C1 segment of cervical spinal cord (tissue), 14 donors: Measurements from ENCODE around the gene CCM2L.
A peak's percentile ranks its signal among the peaks of the same experiment; 100 is the strongest.

Experiments
- DNase-seq, 14 donors: peaks; one replicate each; lab custom pipeline; 2025; lab: John Stamatoyannopoulos, UW

The CCM2L gene

GRCh38 chr20:32010101-32010500, at the start of gene CCM2L:
Gene CCM2L (plus strand): TSS chr20:32010438. CDS start chr20:32010455, 17 bp downstream.
- no peak for DNase-seq

- no peak for DNase-seq
Measured at GRCh38 chr20:31962761-31963160, 47.5 kb upstream of the CCM2L start.

- no peak for DNase-seq
Measured at GRCh38 chr20:31963889-31964288, 46.3 kb upstream of the CCM2L start.

GRCh38 chr20:31966991-31967655, 43.1 kb upstream of the CCM2L start:
- peak in 1 of 14 donors; percentile 34 for DNase-seq

GRCh38 chr20:31967830-31968249, 42.4 kb upstream of the CCM2L start, which contains the start of gene XKR7:
Gene XKR7 (plus strand): TSS chr20:31968151. CDS start chr20:31968176, 25 bp downstream.
- DNase-seq: peak in 1 of 14 donors; percentile 71

GRCh38 chr20:31968291-31969126, 41.7 kb upstream of the CCM2L start:
- peak in 12 of 14 donors; percentile 5 to 60 (median 32) for DNase-seq

- peak in 1 of 14 donors; percentile 79 for DNase-seq
Measured at GRCh38 chr20:31969991-31970390, 40.2 kb upstream of the CCM2L start.

GRCh38 chr20:31972471-31973021, 37.7 kb upstream of the CCM2L start:
- no peak for DNase-seq

- no peak for DNase-seq
Measured at GRCh38 chr20:31974296-31974695, 35.9 kb upstream of the CCM2L start.

GRCh38 chr20:31974951-31975487, 35.2 kb upstream of the CCM2L start:
- peak in 1 of 14 donors; percentile 20 for DNase-seq

GRCh38 chr20:31975874-31976273, 34.4 kb upstream of the CCM2L start:
- no peak for DNase-seq

GRCh38 chr20:31977080-31977479, 33.2 kb upstream of the CCM2L start:
- no peak for DNase-seq

GRCh38 chr20:31979713-31980426, 30.4 kb upstream of the CCM2L start:
- no peak for DNase-seq

GRCh38 chr20:31981784-31982183, 28.5 kb upstream of the CCM2L start:
- DNase-seq: no peak

GRCh38 chr20:31984981-31985471, 25.2 kb upstream of the CCM2L start:
- peak in 1 of 14 donors; percentile 39 for DNase-seq

GRCh38 chr20:31987744-31988143, 22.5 kb upstream of the CCM2L start:
- DNase-seq: no peak

GRCh38 chr20:31988430-31989015, 21.7 kb upstream of the CCM2L start:
- no peak for DNase-seq

- DNase-seq: peak in 1 of 14 donors; percentile 75
Measured at GRCh38 chr20:31989030-31989645, 21.1 kb upstream of the CCM2L start.

GRCh38 chr20:31990641-31991338, 19.4 kb upstream of the CCM2L start:
- peak in 2 of 14 donors; percentile 31 to 86 for DNase-seq

- peak in 1 of 14 donors; percentile 86 for DNase-seq
Measured at GRCh38 chr20:31991339-31991705, 18.9 kb upstream of the CCM2L start.
